Measurements from ENCODE around the gene HSPG2. TPM values are rescaled to one million over a fixed set of nuclear protein-coding genes. Genes with fewer than 3 reads are reported as not detected.
"Not testable (repeated sequence)": the region's sequence is repeated elsewhere in the genome, so short reads cannot be mapped to it uniquely, and the experiment has no call there.

HSPG2 gene
- polyA plus RNA-seq (2013, experiment 1 of 4), result 36.8 TPM
- 41.1 TPM for polyA plus RNA-seq (2013, experiment 2 of 4)
- polyA plus RNA-seq (2013, experiment 3 of 4), result 38.4 TPM
- 48.4 TPM for polyA plus RNA-seq (2013, experiment 4 of 4)

GRCh38 chr1:21937034-21937371, at the start of gene HSPG2:
HSPG2 (minus strand) TSS chr1:21937310; CDS start chr1:21937217, 93 bp downstream.
- 0% methylated on average over 43 to 46 of the region's 52 CpGs for WGBS, 2 experiments

GRCh38 chr1:21986386-21986785, 49.3 kb upstream of the HSPG2 start:
- not testable (repeated sequence) for H3K9me3 ChIP-seq (ENCODE audit: control insufficient read depth, low read length); H3K27me3 ChIP-seq (ENCODE audit: control insufficient read depth, insufficient read depth, low read length, poor library complexity, severe bottlenecking)

More at GRCh38 chr1:21937034-21937371, at the start of gene HSPG2:
- peak within 1 kb of the TSS; percentile 70 for H3K4me3 ChIP-seq (ENCODE audit: insufficient read depth, low read depth, low read length)
- no peaks in the 10 kb centered on the region for H3K9me3 ChIP-seq (ENCODE audit: control insufficient read depth, low read length)
- H3K27ac ChIP-seq (ENCODE audit: insufficient read depth, low read depth, low read length, poor library complexity, severe bottlenecking), result no peak within 1 kb of the TSS
- H3K36me3 ChIP-seq (ENCODE audit: control insufficient read depth, insufficient read depth, low read length), result no peaks in the 10 kb centered on the region
- H3K4me1 ChIP-seq (ENCODE audit: control insufficient read depth, insufficient read depth, low read length), result peaks cover 68% of the 10 kb centered on the region
- no peaks in the 10 kb centered on the region for H3K27me3 ChIP-seq (ENCODE audit: control insufficient read depth, insufficient read depth, low read length, poor library complexity, severe bottlenecking)

GRCh38 chr1:21985893-21986292, 48.8 kb upstream of the HSPG2 start:
- H3K4me1 ChIP-seq (ENCODE audit: control insufficient read depth, insufficient read depth, low read length); H3K36me3 ChIP-seq (ENCODE audit: control insufficient read depth, insufficient read depth, low read length); H3K4me3 ChIP-seq (ENCODE audit: insufficient read depth, low read depth, low read length); H3K27ac ChIP-seq (ENCODE audit: insufficient read depth, low read depth, low read length, poor library complexity, severe bottlenecking); H3K9me3 ChIP-seq (ENCODE audit: control insufficient read depth, low read length); H3K27me3 ChIP-seq (ENCODE audit: control insufficient read depth, insufficient read depth, low read length, poor library complexity, severe bottlenecking): not testable (repeated sequence)
- 92% methylated on average over 2 of the region's 5 CpGs; no CpG with 5 or more reads in 1 of the 2 experiments for WGBS, 2 experiments

More at GRCh38 chr1:21986386-21986785, 49.3 kb upstream of the HSPG2 start:
- not testable (repeated sequence) for H3K4me1 ChIP-seq (ENCODE audit: control insufficient read depth, insufficient read depth, low read length); H3K4me3 ChIP-seq (ENCODE audit: insufficient read depth, low read depth, low read length); H3K27ac ChIP-seq (ENCODE audit: insufficient read depth, low read depth, low read length, poor library complexity, severe bottlenecking); H3K36me3 ChIP-seq (ENCODE audit: control insufficient read depth, insufficient read depth, low read length)
- 89 to 90% methylated on average over 8 to 9 of the region's 12 CpGs for WGBS, 2 experiments

- not testable (repeated sequence) for H3K36me3 ChIP-seq (ENCODE audit: control insufficient read depth, insufficient read depth, low read length); H3K27me3 ChIP-seq (ENCODE audit: control insufficient read depth, insufficient read depth, low read length, poor library complexity, severe bottlenecking); H3K4me1 ChIP-seq (ENCODE audit: control insufficient read depth, insufficient read depth, low read length); H3K27ac ChIP-seq (ENCODE audit: insufficient read depth, low read depth, low read length, poor library complexity, severe bottlenecking); H3K9me3 ChIP-seq (ENCODE audit: control insufficient read depth, low read length); H3K4me3 ChIP-seq (ENCODE audit: insufficient read depth, low read depth, low read length)
- whole genome bisulfite sequencing, 2 experiments, result 63 to 83% methylated on average over 3 to 7 of the region's 15 CpGs
Observed at GRCh38 chr1:21983539-21983938, 46.4 kb upstream of the HSPG2 start.

GRCh38 chr1:21982122-21982521, 45.0 kb upstream of the HSPG2 start:
- not testable (repeated sequence) for H3K9me3 ChIP-seq (ENCODE audit: control insufficient read depth, low read length); H3K27me3 ChIP-seq (ENCODE audit: control insufficient read depth, insufficient read depth, low read length, poor library complexity, severe bottlenecking); H3K27ac ChIP-seq (ENCODE audit: insufficient read depth, low read depth, low read length, poor library complexity, severe bottlenecking); H3K36me3 ChIP-seq (ENCODE audit: control insufficient read depth, insufficient read depth, low read length); H3K4me1 ChIP-seq (ENCODE audit: control insufficient read depth, insufficient read depth, low read length); H3K4me3 ChIP-seq (ENCODE audit: insufficient read depth, low read depth, low read length)
- WGBS, 2 experiments, result 85 to 87% methylated on average over 6 of the region's 6 CpGs

GRCh38 chr1:21981253-21981652, 44.1 kb upstream of the HSPG2 start:
- WGBS, 2 experiments, result 94 to 97% methylated on average over 2 of the region's 4 CpGs
- not testable (repeated sequence) for H3K4me1 ChIP-seq (ENCODE audit: control insufficient read depth, insufficient read depth, low read length); H3K4me3 ChIP-seq (ENCODE audit: insufficient read depth, low read depth, low read length); H3K27me3 ChIP-seq (ENCODE audit: control insufficient read depth, insufficient read depth, low read length, poor library complexity, severe bottlenecking); H3K36me3 ChIP-seq (ENCODE audit: control insufficient read depth, insufficient read depth, low read length); H3K9me3 ChIP-seq (ENCODE audit: control insufficient read depth, low read length); H3K27ac ChIP-seq (ENCODE audit: insufficient read depth, low read depth, low read length, poor library complexity, severe bottlenecking)

- not testable (repeated sequence) for H3K36me3 ChIP-seq (ENCODE audit: control insufficient read depth, insufficient read depth, low read length); H3K9me3 ChIP-seq (ENCODE audit: control insufficient read depth, low read length); H3K4me3 ChIP-seq (ENCODE audit: insufficient read depth, low read depth, low read length); H3K27me3 ChIP-seq (ENCODE audit: control insufficient read depth, insufficient read depth, low read length, poor library complexity, severe bottlenecking); H3K4me1 ChIP-seq (ENCODE audit: control insufficient read depth, insufficient read depth, low read length); H3K27ac ChIP-seq (ENCODE audit: insufficient read depth, low read depth, low read length, poor library complexity, severe bottlenecking)
- WGBS, 2 experiments, result 78 to 82% methylated on average over 16 to 18 of the region's 21 CpGs
Observed at GRCh38 chr1:21980515-21981220, 43.6 kb upstream of the HSPG2 start.

GRCh38 chr1:21978209-21978608, 41.1 kb upstream of the HSPG2 start:
- H3K27ac ChIP-seq (ENCODE audit: insufficient read depth, low read depth, low read length, poor library complexity, severe bottlenecking); H3K27me3 ChIP-seq (ENCODE audit: control insufficient read depth, insufficient read depth, low read length, poor library complexity, severe bottlenecking); H3K9me3 ChIP-seq (ENCODE audit: control insufficient read depth, low read length); H3K36me3 ChIP-seq (ENCODE audit: control insufficient read depth, insufficient read depth, low read length); H3K4me1 ChIP-seq (ENCODE audit: control insufficient read depth, insufficient read depth, low read length); H3K4me3 ChIP-seq (ENCODE audit: insufficient read depth, low read depth, low read length): not testable (repeated sequence)
- WGBS, 2 experiments, result 90 to 91% methylated on average over 11 of the region's 11 CpGs

GRCh38 chr1:21976703-21977239, 39.7 kb upstream of the HSPG2 start, which contains the start of gene CELA3B:
CELA3B (plus strand) TSS chr1:21977022; CDS start chr1:21977040, 18 bp downstream.
- WGBS, 2 experiments, result 90 to 91% methylated on average over 9 of the region's 9 CpGs
- H3K27ac ChIP-seq (ENCODE audit: insufficient read depth, low read depth, low read length, poor library complexity, severe bottlenecking); H3K36me3 ChIP-seq (ENCODE audit: control insufficient read depth, insufficient read depth, low read length); H3K27me3 ChIP-seq (ENCODE audit: control insufficient read depth, insufficient read depth, low read length, poor library complexity, severe bottlenecking); H3K4me1 ChIP-seq (ENCODE audit: control insufficient read depth, insufficient read depth, low read length); H3K4me3 ChIP-seq (ENCODE audit: insufficient read depth, low read depth, low read length); H3K9me3 ChIP-seq (ENCODE audit: control insufficient read depth, low read length): not testable (repeated sequence)

GRCh38 chr1:21975296-21975695, 38.2 kb upstream of the HSPG2 start:
- H3K27ac ChIP-seq (ENCODE audit: insufficient read depth, low read depth, low read length, poor library complexity, severe bottlenecking); H3K36me3 ChIP-seq (ENCODE audit: control insufficient read depth, insufficient read depth, low read length); H3K27me3 ChIP-seq (ENCODE audit: control insufficient read depth, insufficient read depth, low read length, poor library complexity, severe bottlenecking); H3K9me3 ChIP-seq (ENCODE audit: control insufficient read depth, low read length); H3K4me1 ChIP-seq (ENCODE audit: control insufficient read depth, insufficient read depth, low read length); H3K4me3 ChIP-seq (ENCODE audit: insufficient read depth, low read depth, low read length): not testable (repeated sequence)
- 88 to 97% methylated on average over 5 to 8 of the region's 9 CpGs for WGBS, 2 experiments
